Dermis microvascular lymphatic vessel endothelial cell (primary cell): Measurements from ENCODE around the gene ARAP2. TPM values are rescaled to one million over a fixed set of nuclear protein-coding genes. Genes with fewer than 3 reads are reported as not detected.

ENCODE experiments used
- DNase-seq, 2 donors: peaks; one replicate each; pipeline versions ENCODE4 v3.0.0 to v3.0.0-alpha.2; 2010; ENCODE audit warnings: low read depth in 2 of 2
- total RNA-seq: library from RNA; depleted of rRNA; stranded (reverse); fragments of >200 nt; gene quantifications from 2 replicates; pipeline ENCODE4 v1.2.1, GENCODE V29; 2014

The ARAP2 gene
- total RNA-seq, 1 donor from 2014 or later, result under 0.01 TPM

GRCh38 chr4:36042122-36042970 is 202.0 kb downstream of the ARAP2 start:
- DNase-seq, result no peak

GRCh38 chr4:36041340-36041739 is 203.0 kb downstream of the ARAP2 start:
- DNase-seq, result no peak

- no peak for DNase-seq
Observed at GRCh38 chr4:36039026-36039425, 205.3 kb downstream of the ARAP2 start.

GRCh38 chr4:36038491-36038890 is 205.8 kb downstream of the ARAP2 start:
- DNase-seq, result no peak

- DNase-seq, result no peak
Observed at GRCh38 chr4:36037127-36037526, 207.2 kb downstream of the ARAP2 start.

DNA sequence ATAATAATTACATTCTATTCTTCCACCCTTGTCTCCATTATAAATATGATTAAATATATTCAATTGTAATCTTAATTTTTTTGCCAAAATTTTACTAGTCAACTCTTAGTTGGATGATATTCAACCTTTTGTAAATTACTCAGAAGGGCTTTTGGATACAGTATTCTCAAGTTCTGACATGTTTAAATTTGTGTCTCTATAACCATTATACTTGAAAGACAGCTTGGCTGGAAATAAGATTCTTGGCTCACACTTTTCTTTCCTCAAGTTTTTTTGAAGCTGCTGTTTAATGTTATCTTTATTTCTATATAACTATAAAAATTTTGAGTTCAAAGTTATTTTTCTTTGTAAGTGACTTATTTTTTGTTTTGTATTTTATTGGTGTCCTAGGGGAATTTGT is 214.4 kb downstream of the ARAP2 start:
- DNase-seq, result no peak

GRCh38 chr4:36027203-36027602 is 217.1 kb downstream of the ARAP2 start:
- no peak for DNase-seq

GRCh38 chr4:36026348-36026880 is 217.9 kb downstream of the ARAP2 start:
- DNase-seq, result no peak

DNA sequence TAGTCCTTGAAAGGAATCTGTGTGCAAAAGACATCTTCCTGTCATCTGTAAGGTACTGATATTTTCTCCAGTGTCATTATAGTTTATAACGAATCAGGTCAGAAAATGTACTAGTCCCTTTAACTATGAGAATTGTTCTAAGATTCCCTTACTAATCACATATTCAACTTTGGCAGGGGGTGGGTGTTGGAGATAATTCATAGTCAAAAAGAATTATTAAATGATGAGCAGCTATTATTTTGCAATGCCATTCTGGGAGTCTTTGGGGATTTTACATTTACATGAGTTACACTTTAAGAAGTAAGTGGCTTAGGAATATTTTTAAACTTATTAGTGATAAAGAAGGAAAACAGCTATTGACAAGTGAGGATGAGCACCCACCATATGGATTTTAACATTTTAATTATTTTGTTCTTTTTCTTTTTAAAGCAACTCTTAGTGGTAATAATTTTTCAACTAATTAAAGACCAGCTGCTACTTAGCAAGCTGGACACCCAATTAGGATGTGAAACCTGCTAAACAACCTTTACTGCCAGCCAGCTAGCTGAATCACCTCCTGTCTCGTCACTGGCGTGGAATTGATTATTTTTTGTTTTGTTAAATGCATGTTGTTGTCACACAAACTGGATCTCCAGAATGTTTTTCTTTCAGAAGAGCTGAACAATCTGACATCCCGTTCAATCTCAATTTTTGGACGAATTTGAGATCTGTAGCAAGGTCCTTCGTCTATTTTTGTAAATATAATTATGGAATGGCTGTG is 219.2 kb downstream of the ARAP2 start:
- DNase-seq, result no peak

DNA sequence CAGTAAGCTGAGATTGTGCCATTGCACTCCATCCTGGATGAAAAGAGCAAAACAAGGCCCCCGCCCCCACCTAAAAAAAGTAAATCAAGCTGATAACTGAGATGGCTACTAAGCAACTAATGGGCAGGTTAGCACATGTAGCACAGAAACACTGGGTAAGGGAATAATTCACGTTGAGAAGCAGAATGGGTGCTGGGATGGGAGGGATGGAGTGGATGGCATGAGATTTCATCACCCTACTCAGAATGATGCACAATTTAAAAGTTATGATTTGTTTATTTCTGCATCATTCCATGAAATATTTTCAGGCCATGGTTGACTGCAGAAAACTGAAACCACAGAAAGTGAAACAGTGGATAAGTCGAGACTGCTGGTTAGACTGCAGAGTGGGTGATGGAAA is 224.0 kb downstream of the ARAP2 start:
- DNase-seq, result no peak

Other genes starting within 250 kb of the ARAP2 start
- not detected in 2 replicates for gene DTHD1, start 37.1 kb upstream of the ARAP2 start, total RNA-seq